ENCODE results near the gene CAT.

Gene CAT

GRCh38 chr11:34461215-34461614 lies 22.5 kb downstream of the CAT start:
- no peak for DNase-seq
- Histone ChIP-seq H3K4me1 (ENCODE audit: control insufficient read depth in 1 of 2, insufficient read depth in 2 of 2, low read length in 2 of 2) (no peaks in the 10 kb centered on the region), H4K91ac (ENCODE audit: low read depth, low read length) (no peak overlapping the region), H2BK120ac (ENCODE audit: insufficient read depth, low read length, poor library complexity) (no peak overlapping the region), H3K23ac (ENCODE audit: low read length) (no peak overlapping the region), H3K4ac (ENCODE audit: low read depth, low read length) (no peak overlapping the region), H3K14ac (ENCODE audit: low read length) (no peak overlapping the region), H3K27ac (ENCODE audit: low read depth, low read length) (no peak overlapping the region), H2AK5ac (ENCODE audit: low read length) (no peak overlapping the region), H3K27me3 (ENCODE audit: insufficient read depth, low read length) (no peaks in the 10 kb centered on the region), H3K36me3 (ENCODE audit: control insufficient read depth in 1 of 2, insufficient read depth in 2 of 2, low read length in 2 of 2) (peaks cover 0 to 2% of the 10 kb centered on the region in 2 experiments), H3K18ac (ENCODE audit: low read length) (no peak overlapping the region), H3K79me2 (ENCODE audit: control insufficient read depth, insufficient read depth, low read length, poor library complexity) (no peaks in the 10 kb centered on the region), H2BK5ac (ENCODE audit: low read depth, low read length, poor library complexity) (no peak overlapping the region), H4K12ac (ENCODE audit: low read depth, low read length) (no peak overlapping the region), H3K4me3 (ENCODE audit: low read depth, low read length) (no peak overlapping the region), H3K4me2 (ENCODE audit: low read length) (no peak overlapping the region), H2BK12ac (ENCODE audit: low read length) (no peak overlapping the region), H4K8ac (ENCODE audit: low read depth, low read length) (no peak overlapping the region), H3K79me1 (ENCODE audit: low read length) (no peaks in the 10 kb centered on the region), H3K9ac (ENCODE audit: low read length) (no peak overlapping the region), H2AFZ (ENCODE audit: insufficient read depth, low read length, poor library complexity) (no peak overlapping the region), H3K9me3 (ENCODE audit: insufficient read depth, low read depth, low read length) (no peaks in the 10 kb centered on the region)
- WGBS (ENCODE audit: extremely low coverage, insufficient coverage, insufficient read length), result no CpG with 5 or more reads among the region's 14 CpGs

- no peak overlapping the region for H3K4ac ChIP-seq (ENCODE audit: low read depth, low read length)
Measured at GRCh38 chr11:34464591-34465051, 25.9 kb downstream of the CAT start.

GRCh38 chr11:34466802-34467488 lies 28.2 kb downstream of the CAT start:
- Histone ChIP-seq H2AK5ac (ENCODE audit: low read length) (no peak overlapping the region), H4K8ac (ENCODE audit: low read depth, low read length) (no peak overlapping the region), H3K4me3 (ENCODE audit: low read depth, low read length) (no peak overlapping the region), H2BK12ac (ENCODE audit: low read length) (no peak overlapping the region), H3K4me2 (ENCODE audit: low read length) (no peak overlapping the region), H3K27ac (ENCODE audit: low read depth, low read length) (no peak overlapping the region), H2BK5ac (ENCODE audit: low read depth, low read length, poor library complexity) (no peak overlapping the region), H3K9ac (ENCODE audit: low read length) (no peak overlapping the region), H3K79me1 (ENCODE audit: low read length) (no peaks in the 10 kb centered on the region), H2BK120ac (ENCODE audit: insufficient read depth, low read length, poor library complexity) (no peak overlapping the region), H4K91ac (ENCODE audit: low read depth, low read length) (no peak overlapping the region), H4K12ac (ENCODE audit: low read depth, low read length) (no peak overlapping the region), H2AFZ (ENCODE audit: insufficient read depth, low read length, poor library complexity) (no peak overlapping the region), H3K79me2 (ENCODE audit: control insufficient read depth, insufficient read depth, low read length, poor library complexity) (no peaks in the 10 kb centered on the region), H3K23ac (ENCODE audit: low read length) (no peak overlapping the region), H3K18ac (ENCODE audit: low read length) (no peak overlapping the region), H3K36me3 (ENCODE audit: control insufficient read depth in 1 of 2, insufficient read depth in 2 of 2, low read length in 2 of 2) (no peaks in the 10 kb centered on the region), H3K9me3 (ENCODE audit: insufficient read depth, low read depth, low read length) (no peaks in the 10 kb centered on the region), H3K27me3 (ENCODE audit: insufficient read depth, low read length) (no peaks in the 10 kb centered on the region), H3K14ac (ENCODE audit: low read length) (no peak overlapping the region), H3K4ac (ENCODE audit: low read depth, low read length) (no peak overlapping the region), H3K4me1 (ENCODE audit: control insufficient read depth in 1 of 2, insufficient read depth in 2 of 2, low read length in 2 of 2) (no peaks in the 10 kb centered on the region)
- no peak for DNase-seq
- no CpG with 5 or more reads among the region's 3 CpGs for WGBS (ENCODE audit: extremely low coverage, insufficient coverage, insufficient read length)

More at GRCh38 chr11:34464591-34465051, 25.9 kb downstream of the CAT start:
- no peak for DNase-seq
- H3K79me1 ChIP-seq (ENCODE audit: low read length), result no peaks in the 10 kb centered on the region
- no peak overlapping the region for H3K23ac ChIP-seq (ENCODE audit: low read length)
- H2BK5ac ChIP-seq (ENCODE audit: low read depth, low read length, poor library complexity), result no peak overlapping the region
- no peak overlapping the region for H3K4me2 ChIP-seq (ENCODE audit: low read length)
- H3K18ac ChIP-seq (ENCODE audit: low read length), result no peak overlapping the region
- H2BK120ac ChIP-seq (ENCODE audit: insufficient read depth, low read length, poor library complexity), result no peak overlapping the region
- no peaks in the 10 kb centered on the region for H3K27me3 ChIP-seq (ENCODE audit: insufficient read depth, low read length)
- no peak overlapping the region for H2AK5ac ChIP-seq (ENCODE audit: low read length)
- no peaks in the 10 kb centered on the region for H3K79me2 ChIP-seq (ENCODE audit: control insufficient read depth, insufficient read depth, low read length, poor library complexity)
- no peak overlapping the region for H4K91ac ChIP-seq (ENCODE audit: low read depth, low read length)
- H2AFZ ChIP-seq (ENCODE audit: insufficient read depth, low read length, poor library complexity), result no peak overlapping the region
- H3K14ac ChIP-seq (ENCODE audit: low read length), result no peak overlapping the region
- no peak overlapping the region for H4K12ac ChIP-seq (ENCODE audit: low read depth, low read length)
- H3K27ac ChIP-seq (ENCODE audit: low read depth, low read length), result no peak overlapping the region
- H4K8ac ChIP-seq (ENCODE audit: low read depth, low read length), result no peak overlapping the region
- no peaks in the 10 kb centered on the region for H3K4me1 ChIP-seq (ENCODE audit: control insufficient read depth in 1 of 2, insufficient read depth in 2 of 2, low read length in 2 of 2)
- no peak overlapping the region for H3K9ac ChIP-seq (ENCODE audit: low read length)
- no peak overlapping the region for H3K4me3 ChIP-seq (ENCODE audit: low read depth, low read length)
- H3K36me3 ChIP-seq (ENCODE audit: control insufficient read depth in 1 of 2, insufficient read depth in 2 of 2, low read length in 2 of 2), result no peaks in the 10 kb centered on the region
- H2BK12ac ChIP-seq (ENCODE audit: low read length), result no peak overlapping the region
- no peaks in the 10 kb centered on the region for H3K9me3 ChIP-seq (ENCODE audit: insufficient read depth, low read depth, low read length)
- WGBS (ENCODE audit: extremely low coverage, insufficient coverage, insufficient read length), result no CpG with 5 or more reads among the region's 7 CpGs

- no peak overlapping the region for H3K23ac ChIP-seq (ENCODE audit: low read length)
- no peaks in the 10 kb centered on the region for H3K27me3 ChIP-seq (ENCODE audit: insufficient read depth, low read length)
- H3K4me3 ChIP-seq (ENCODE audit: low read depth, low read length), result no peak overlapping the region
- no peaks in the 10 kb centered on the region for H3K79me2 ChIP-seq (ENCODE audit: control insufficient read depth, insufficient read depth, low read length, poor library complexity)
- H4K12ac ChIP-seq (ENCODE audit: low read depth, low read length), result no peak overlapping the region
- no peaks in the 10 kb centered on the region for H3K79me1 ChIP-seq (ENCODE audit: low read length)
- no peak overlapping the region for H4K91ac ChIP-seq (ENCODE audit: low read depth, low read length)
- no peak overlapping the region for H3K4me2 ChIP-seq (ENCODE audit: low read length)
- H4K8ac ChIP-seq (ENCODE audit: low read depth, low read length), result no peak overlapping the region
- no peak overlapping the region for H2BK12ac ChIP-seq (ENCODE audit: low read length)
- H3K14ac ChIP-seq (ENCODE audit: low read length), result no peak overlapping the region
- H2AFZ ChIP-seq (ENCODE audit: insufficient read depth, low read length, poor library complexity), result no peak overlapping the region
- H3K9ac ChIP-seq (ENCODE audit: low read length), result no peak overlapping the region
- DNase-seq, result peak; percentile 7 to 65
- H2AK5ac ChIP-seq (ENCODE audit: low read length), result no peak overlapping the region
- H3K4ac ChIP-seq (ENCODE audit: low read depth, low read length), result no peak overlapping the region
- no peak overlapping the region for H3K27ac ChIP-seq (ENCODE audit: low read depth, low read length)
- WGBS (ENCODE audit: extremely low coverage, insufficient coverage, insufficient read length), result no CpG with 5 or more reads among the region's 8 CpGs
- no peak overlapping the region for H2BK5ac ChIP-seq (ENCODE audit: low read depth, low read length, poor library complexity)
- no peaks in the 10 kb centered on the region for H3K9me3 ChIP-seq (ENCODE audit: insufficient read depth, low read depth, low read length)
- no peaks in the 10 kb centered on the region for H3K36me3 ChIP-seq (ENCODE audit: control insufficient read depth in 1 of 2, insufficient read depth in 2 of 2, low read length in 2 of 2)
- no peak overlapping the region for H2BK120ac ChIP-seq (ENCODE audit: insufficient read depth, low read length, poor library complexity)
- H3K4me1 ChIP-seq (ENCODE audit: control insufficient read depth in 1 of 2, insufficient read depth in 2 of 2, low read length in 2 of 2), result no peaks in the 10 kb centered on the region
- H3K18ac ChIP-seq (ENCODE audit: low read length), result no peak overlapping the region
Measured at GRCh38 chr11:34468209-34468841, 29.6 kb downstream of the CAT start.
